HT1080 (cell line): Measurements from ENCODE around the gene DDX18. TPM values are rescaled to one million over a fixed set of nuclear protein-coding genes. Genes with fewer than 3 reads are reported as not detected.
"Not testable (repeated sequence)": the region's sequence is repeated elsewhere in the genome, so short reads cannot be mapped to it uniquely, and the experiment has no call there.

Experiments
- DNase-seq: peaks from one replicate; pipeline ENCODE4 v3.0.0-alpha.2; 2015; ENCODE audit warnings: low read depth
- polyA plus RNA-seq, 2 experiments: library from polyadenylated mRNA; depleted of rRNA; stranded (reverse); fragments of >200 nt; gene quantifications; 2 replicates each; pipeline ENCODE4 v1.2.3, GENCODE V29; 2015
- total RNA-seq: library from RNA; depleted of rRNA; stranded (reverse); fragments of >200 nt; shearing (Covaris generic); gene quantifications from 2 replicates; pipeline ENCODE4 v1.2.3, GENCODE V29; 2014; rRNA removed

Gene DDX18
- total RNA-seq: 99.1 and 140 TPM in 2 replicates
- polyA plus RNA-seq (2015; cell fraction: cytosol; rRNA removed): 112 and 131 TPM in 2 replicates
- 233 and 251 TPM in 2 replicates for polyA plus RNA-seq (2015; cell fraction: nucleus; rRNA removed)

DNA sequence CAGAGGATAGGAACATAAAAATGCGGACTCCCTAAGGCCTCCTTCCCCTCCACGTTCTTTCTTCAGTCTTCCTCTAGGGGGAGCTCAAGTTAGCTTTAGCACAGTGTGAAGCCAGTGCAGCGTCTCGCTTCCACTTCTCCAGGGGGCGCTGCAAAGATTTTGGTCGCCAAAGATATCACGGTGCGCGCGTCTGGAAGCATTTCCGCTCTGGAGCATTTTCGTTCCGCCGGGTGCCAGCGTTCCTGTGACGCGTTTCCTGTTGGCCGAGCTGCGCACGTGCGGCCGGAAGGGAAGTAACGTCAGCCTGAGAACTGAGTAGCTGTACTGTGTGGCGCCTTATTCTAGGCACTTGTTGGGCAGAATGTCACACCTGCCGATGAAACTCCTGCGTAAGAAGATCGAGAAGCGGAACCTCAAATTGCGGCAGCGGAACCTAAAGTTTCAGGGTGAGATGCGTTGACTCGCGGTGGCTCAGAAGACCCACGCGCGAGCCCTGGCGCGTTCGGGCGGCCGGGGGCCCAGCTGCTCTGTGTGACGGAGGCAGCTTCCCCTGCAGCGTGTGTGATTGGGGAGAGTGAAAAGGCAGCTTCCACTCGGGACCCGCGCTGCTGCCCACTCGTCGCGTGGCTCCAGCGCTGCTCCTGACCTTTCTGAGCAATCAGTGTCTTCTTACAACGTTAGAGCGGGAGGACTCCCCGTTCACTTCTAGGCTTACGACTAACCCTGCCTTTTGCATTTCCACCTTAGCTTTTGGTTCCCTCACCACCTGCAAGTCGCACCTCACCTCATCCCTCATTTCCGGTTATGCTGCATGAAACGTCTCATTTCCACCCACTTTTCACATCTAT lies at the start of gene DDX18:
Gene DDX18, plus strand, starts transcription at position 275 of the 848 bp plus-strand sequence. Its CDS starts 87 bp downstream, at position 362.
- DNase-seq: peak; percentile 96

DNA sequence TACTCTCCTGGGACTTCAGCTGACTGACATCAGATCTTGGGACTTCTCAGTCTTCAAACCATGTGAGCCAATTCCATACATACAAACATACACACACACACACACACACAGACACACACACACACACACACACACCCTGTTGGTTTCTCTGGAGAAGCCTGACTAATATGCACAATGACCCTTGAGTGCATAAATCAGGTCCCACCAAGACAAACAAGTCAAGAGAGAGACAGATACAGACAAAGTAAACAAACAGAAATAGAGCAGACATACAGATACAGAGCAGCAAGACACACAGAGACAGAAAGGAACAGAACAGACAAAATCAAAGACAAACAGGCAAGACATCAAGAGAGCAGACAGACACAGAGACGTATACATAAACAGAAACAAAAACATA lies 43.8 kb upstream of the DDX18 start:
- no peak for DNase-seq

DNA sequence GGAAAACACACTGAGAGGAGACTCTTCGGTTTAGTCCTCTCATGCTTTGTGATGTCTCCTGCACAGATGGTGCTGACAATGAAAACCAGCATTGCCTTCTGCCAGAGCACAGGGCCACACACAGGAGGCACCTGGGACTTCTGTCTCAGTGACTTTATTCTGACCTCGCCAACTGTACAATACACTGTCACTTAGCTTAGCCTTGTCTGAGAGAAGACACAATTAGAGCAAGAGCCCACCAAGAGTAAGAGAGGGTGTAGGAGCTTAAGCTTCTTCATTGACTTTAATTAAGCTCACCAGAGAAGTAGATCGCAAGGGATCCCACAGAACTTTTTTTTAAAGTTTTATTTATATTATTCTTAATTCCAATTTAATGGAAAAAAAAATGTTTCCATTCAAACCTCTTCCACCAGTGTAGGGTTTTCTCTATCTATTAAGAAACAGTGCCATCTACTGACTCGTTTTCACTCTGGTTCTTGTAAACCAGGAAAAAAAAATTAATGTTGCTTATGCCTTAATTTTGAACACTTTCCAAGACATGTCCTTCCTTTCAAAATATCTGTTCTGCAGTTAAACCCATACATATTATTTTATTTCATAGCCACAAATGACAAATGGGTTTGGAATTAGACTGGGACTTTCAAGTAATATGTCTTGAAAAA lies 42.4 kb upstream of the DDX18 start:
- peak; percentile 28 for DNase-seq

DNA sequence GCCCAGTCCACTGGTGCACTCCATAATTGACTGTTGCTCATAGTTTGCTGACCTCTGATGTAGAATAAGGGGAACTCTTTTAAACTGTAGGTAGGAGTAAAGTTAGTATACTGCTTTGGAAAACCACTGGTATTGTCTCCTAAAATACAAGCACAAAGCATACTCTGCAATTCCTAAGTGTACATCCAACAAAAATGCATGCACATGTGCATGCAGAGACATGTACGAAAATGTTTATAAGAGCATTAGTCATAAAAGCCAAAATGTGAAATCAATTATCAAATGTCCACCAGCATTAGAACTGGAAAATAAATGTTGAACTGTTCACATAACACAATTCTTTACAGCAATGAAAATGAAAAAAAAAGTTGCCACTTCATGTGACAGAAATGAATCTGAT lies 39.8 kb upstream of the DDX18 start:
- no peak for DNase-seq

DNA sequence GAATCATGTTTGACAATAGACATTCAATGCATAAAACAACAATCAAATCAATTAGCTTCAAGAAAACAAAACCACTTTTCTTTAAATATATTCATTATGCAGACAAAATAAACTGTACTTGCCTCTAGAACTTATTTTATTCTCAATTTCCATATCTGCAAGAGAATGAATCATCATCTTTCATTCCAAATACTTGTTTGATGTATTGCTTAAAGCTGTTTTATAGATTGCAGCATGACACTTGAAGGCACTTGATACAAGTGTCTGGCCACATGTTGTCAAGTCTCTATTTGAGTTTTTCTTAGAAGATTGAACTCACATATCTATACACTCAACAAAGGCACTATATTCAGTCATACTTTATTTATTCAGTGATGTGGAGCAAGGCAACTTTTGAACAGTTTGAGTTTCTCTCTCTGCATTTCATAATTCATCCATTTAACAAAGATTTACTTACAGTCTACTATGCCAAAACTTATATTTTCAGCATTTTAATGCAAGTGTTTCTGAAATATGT lies 38.7 kb upstream of the DDX18 start:
- DNase-seq: no peak

DNA sequence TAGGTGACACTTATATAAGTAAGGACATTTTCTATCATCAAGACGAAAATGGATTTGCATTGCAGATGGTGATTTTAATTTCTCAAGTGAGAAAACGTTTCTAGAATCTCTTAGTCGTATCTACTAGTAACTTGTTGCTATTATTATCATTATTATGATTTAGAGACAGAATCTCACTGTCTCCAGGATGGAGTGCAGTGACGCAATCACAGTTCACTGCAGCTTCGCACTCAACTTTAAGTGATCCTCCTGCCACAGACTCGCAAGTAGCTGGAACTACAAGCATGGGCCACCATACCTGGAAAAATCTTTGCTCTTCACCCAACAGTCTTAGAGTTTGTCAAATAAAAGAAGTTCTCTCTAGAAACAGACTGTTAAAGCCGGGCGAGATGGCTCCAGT lies 37.6 kb upstream of the DDX18 start:
- DNase-seq: no peak

DNA sequence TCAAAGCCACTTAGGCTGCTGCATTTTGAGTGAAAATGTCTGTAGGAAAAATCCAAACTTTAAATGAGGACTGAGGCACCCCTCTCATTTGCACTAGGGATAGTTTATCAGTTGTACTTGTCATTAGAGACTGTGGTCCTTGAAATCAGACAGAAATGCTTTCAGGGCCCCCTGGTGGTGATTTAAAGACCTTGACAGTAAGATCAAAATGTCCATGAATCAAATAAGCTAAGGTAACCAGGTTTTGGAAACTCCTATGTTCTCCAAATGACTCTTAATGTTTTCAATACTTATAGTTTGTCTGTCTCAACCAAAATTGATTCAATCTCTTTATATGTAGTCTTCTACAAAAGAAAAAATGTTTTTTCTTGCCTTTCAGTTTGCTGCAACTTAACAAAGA lies 28.8 kb upstream of the DDX18 start:
- peak; percentile 35 for DNase-seq

DNA sequence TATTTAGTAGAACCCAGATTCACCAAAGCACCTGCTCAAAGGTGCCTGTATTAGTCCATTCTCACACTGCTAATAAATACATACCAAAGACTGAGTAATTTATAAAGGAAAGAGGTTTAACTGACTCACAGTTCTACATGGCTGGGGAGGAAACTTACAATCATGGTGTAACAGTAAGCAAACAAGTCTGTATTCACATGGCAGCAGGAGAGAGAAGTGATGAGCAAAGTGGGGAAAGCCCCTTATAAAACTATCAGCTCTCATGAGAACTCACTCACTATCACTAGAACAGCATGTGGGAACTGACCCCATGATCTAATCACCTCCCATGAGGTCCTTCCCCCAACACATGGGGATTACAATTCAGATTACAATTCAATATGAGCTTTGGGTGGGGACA lies 28.0 kb upstream of the DDX18 start:
- no peak for DNase-seq

DNA sequence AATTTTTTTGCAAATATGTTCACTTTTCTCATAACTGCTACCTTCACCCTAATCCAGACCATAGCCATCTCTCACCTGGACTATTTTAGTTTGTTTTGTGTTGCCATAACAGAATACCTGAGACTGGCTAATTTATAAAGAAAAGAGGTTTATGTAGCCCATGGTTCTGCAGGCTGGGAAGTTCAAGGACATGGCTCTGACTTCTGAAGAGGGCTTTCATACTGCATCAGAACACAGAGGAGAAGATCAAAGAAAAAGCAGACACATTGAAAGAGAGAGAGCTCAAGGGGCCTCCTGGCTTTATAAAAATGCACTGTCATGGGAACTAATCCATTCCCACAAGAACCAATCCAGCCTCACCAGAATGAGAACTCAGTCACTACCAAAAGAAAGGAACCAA lies 25.0 kb upstream of the DDX18 start:
- no peak for DNase-seq

DNA sequence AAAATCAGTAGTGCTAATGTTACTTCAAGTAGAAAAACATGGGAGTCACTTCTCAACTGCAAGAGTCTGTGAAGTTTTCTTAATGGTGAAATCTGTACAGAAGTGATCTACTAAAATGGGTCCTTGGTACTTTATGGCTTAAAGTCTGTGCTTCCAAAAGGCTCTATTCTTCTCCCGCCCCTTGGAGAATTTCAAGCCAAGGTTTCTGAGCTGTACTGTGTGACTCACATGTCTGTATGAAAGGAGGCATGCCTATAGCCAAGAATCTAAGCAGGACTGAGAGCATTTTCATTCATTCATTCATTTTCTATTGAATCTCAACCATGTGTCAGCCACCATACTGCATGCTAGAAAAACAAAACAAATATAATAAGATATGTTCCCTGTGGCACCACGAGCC lies 19.8 kb upstream of the DDX18 start:
- peak; percentile 18 for DNase-seq

DNA sequence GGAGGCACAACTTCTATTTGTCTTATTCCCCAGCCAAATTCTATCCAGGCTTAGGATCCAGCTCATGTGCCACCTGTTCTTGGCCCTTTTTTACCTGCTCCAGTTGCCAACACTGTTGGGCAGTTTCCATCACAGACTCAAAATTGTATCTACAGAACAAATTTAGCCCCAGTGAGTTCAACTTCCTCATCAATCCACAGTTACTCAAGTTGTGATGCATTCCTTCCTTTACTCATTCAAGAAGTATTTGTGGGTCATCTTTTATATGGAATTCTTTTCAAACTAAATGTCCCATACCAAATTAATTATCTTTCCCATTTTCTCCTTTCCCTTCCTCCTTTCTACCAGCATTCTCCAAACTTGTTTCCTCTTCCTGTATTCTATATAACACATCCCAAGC lies 12.7 kb upstream of the DDX18 start:
- DNase-seq: no peak

DNA sequence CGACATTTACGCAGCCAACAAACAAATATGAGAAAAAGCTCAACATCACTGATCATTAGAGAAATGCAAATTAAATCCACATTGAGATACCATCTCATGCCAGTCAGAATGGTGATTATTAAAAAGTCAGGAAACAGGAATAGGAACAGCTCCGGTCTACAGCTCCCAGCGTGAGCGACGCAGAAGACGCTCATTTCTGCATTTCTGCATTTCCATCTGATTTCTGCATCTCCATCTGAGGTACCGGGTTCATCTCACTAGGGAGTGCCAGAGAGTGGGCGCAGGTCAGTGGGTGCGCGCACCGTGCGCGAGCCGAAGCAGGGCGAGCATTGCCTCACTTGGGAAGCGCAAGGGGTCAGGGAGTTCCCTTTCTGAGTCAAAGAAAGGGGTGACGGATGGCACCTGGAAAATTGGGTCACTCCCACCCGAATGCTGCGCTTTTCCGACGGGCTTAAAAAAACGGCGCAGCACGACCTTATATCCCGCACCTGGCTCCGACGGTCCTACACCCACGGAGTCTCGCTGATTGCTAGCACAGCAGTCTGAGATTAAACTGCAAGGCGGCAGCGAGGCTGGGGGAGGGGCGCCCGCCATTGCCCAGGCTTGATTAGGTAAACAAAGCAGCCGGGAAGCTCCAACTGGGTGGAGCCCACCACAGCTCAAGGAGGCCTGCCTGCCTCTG lies 10.7 kb upstream of the DDX18 start:
- DNase-seq: not testable (repeated sequence)

DNA sequence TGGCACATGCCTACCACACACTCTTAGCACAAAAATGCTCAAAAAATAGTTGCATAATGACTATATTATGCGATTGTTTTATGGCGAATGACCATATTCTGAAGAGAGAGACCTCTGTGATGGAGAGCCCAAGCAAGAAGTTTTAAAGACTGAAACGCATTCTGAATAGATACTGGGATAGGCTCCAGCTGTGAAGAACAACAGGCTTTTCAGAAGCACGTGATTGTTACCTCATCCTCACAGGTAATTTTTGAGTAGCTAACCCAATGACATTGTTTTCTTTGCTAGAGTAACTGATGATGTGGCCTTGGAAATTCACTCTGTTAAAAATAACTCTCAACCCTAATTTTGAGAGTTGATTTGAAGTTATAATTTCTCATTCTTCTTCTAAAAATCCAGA lies 2.0 kb upstream of the DDX18 start:
- DNase-seq: no peak

DNA sequence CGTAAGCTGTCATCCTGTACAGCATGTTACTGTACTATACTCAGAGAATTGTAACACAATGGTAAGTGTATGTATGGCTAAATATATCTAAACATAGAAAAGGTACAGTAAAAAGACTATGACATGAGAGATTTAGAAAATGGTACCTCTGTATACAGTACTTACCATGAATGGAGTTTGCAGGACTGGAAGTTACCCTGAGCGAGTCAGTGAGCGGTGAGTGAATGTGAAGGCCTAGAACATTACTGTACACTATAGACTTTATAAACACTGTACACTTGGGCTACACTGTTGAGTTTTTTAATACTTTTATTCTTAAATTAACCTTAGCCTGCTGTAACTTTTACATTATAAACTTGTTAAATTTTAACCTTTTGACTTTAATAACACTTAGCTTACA lies 1.5 kb downstream of the DDX18 start:
- no peak for DNase-seq

DNA sequence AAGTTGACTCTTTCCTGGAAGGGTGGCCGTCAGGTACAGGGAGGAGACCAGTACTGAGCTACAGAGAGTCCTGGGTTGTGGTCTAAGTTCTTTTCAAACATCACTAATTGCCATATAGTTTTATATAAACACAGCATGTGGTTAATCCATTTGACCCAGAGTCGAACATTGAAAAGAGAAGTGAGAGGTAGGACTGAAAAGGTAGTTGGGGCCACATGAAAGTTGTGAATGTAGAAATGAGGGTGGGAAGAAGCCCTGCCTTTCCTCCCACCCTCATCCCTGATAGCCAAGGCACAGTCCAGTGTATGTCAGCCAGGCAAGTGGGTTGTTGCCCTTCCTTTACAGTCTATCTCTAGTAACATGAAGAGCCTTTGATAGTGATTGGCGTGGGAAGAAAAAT lies 4.4 kb downstream of the DDX18 start:
- no peak for DNase-seq

DNA sequence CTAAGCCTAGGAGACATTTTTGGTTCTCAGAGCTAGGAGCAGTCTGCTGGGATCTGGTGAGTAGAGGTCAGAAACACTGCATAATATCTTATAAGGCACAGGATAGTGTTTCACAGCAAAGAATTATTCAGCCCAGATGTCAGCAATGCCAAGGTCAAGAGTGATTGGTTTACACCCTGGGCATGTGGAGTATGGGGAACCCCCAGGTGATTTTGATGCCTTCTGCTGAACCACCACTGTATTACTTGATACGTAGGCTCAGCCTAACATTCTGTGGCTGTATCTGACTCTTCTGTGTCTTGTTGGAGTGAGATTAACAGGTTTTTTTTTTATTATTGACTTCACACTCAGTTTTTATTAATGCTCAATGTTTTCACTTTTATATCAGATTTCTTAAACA lies 6.0 kb downstream of the DDX18 start:
- DNase-seq: no peak

DNA sequence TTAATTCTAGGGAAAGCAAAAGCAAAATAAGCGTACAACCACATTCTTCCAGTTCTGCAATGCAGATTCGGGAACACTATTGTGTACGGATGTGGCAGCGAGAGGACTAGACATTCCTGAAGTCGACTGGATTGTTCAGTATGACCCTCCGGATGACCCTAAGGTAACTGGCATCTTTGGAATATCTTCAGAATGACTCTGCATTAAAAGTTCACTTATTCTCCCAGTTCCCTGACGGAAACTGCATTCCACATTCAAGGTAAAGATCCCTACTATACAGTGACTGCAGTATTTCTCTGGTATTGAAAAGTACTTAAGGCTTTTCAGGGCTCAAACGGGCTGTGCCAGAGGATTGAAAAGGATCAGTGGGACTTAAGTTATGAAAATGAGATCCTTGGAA lies 10.9 kb downstream of the DDX18 start:
- DNase-seq: no peak

DNA sequence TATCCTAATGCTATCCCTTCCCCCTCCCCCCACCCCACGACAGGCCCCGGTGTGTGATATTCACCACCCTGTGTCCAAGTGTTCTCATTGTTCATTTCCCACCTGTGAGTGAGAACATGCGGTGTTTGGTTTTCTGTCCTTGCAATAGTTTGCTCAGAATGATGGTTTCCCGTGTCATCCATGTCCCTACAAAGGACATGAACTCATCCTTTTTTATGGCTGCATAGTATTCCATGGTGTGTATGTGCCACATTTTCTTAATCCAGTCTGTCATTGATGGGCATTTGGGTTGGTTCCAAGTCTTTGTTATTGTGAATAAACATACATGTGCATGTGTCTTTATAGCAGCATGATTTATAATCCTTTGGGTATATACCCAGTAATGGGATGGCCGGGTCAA lies 13.0 kb downstream of the DDX18 start:
- DNase-seq: not testable (repeated sequence)

DNA sequence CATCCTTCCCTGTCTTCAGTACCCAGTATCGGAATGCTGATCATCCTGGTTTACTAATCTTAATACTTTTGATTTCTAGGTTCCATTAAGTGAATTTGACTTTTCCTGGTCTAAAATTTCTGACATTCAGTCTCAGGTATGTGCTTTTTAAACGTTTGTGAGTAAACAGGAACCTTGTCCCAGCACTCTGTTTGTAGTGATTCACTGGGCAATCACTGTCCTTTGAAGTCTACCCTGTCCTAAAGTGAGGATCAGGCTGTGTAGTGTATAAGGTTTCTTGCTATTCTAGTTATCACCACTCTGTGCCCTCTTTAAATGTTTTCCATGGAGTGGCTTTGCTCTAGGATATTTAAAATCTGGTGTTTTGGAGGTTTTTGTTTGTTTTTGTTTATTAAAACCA lies 14.4 kb downstream of the DDX18 start:
- DNase-seq: no peak

DNA sequence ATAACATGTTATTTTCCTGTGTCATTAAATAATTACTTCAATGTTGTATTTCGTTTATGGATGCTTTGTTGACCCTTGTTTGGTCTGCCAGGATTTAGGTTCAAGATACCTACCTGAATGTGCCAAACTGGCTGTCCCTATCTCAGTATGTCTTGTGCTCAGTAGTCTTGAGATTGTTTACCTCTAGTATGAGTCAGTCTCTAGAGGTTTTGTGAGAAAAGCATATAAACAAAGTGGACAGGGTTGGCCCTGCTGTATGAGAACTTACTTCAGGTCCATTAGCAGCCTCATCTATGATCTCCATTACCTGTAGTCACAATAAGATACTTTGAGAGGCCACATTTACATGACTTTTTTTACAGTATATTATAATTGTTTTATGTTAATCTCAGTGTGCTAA lies 17.8 kb downstream of the DDX18 start:
- no peak for DNase-seq

DNA sequence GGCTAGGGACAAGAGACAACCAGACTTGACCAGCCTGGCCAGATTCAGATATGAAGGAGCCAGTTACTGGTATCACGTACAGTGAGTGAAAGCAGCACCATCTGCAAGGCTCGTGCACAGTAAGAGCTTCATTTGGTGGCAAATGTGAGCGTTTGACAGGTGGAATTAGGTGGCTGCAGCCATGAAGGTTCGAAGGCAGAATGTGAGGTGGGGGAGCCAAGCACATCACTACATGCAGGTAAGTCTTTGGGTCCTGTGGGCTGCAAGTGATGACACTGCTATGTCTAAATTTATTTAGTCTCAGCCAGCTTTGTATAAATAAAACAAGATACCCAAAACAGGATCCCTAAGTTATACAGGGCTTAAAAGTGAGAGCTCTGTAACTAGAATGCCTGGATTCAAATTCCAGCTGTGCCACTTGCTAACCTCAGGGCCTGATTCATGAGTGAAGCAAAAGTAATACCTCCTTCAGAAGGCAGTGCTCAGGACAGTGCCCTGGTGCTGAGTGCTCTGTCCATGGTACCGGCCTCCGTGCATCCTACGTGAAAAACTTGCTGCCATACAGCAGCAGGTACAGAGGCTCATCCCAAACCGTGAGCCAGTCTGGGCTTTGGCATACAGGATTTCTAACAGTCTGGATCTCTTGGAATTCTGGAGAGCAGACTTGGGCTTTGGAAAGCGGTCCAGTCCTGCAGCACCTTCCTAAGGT lies 18.6 kb downstream of the DDX18 start:
- DNase-seq: no peak
